Activated CD8-positive, alpha-beta T cell treated with anti-CD3 and anti-CD28 coated beads, Interleukin-2, amount 10 ng/mL, durations not matched to agents 7 days and 5 days (primary cell): ENCODE results near the gene WWC1. TPM values are rescaled to one million over a fixed set of nuclear protein-coding genes. Genes with fewer than 3 reads are reported as not detected.

Experiments used
- ATAC-seq: fragments of 150-1000 bp; cut with Tn5 transposase; one replicate; pipeline ENCODE4 v1.10.0; 2021; ENCODE audit warnings: moderate library complexity
- CTCF ChIA-PET: fragments of 350-600 bp; sonication (Branson Sonifier 250); formaldehyde crosslinking; loops from one replicate; lab custom pipeline; 2021; ENCODE audit warnings: antibody characterized with exemption; lab: Charles Lee
- POLR2A ChIA-PET: fragments of 350-600 bp; sonication (Branson Sonifier 250); formaldehyde crosslinking; loops from one replicate; lab custom pipeline; 2021; ENCODE audit warnings: antibody characterized with exemption; lab: Charles Lee
- DNase-seq: peaks from one replicate; pipeline ENCODE4 v3.0.0-alpha.2; 2020
- H3K27ac Mint-ChIP-seq: one replicate; pipeline ENCODE4 v1.8.0; 2021; ENCODE audit warnings: mild to moderate bottlenecking, mixed read lengths
- H3K27me3 Mint-ChIP-seq: one replicate; pipeline ENCODE4 v1.8.0; 2021; ENCODE audit warnings: low read depth, mixed read lengths
- H3K36me3 Mint-ChIP-seq: one replicate; pipeline ENCODE4 v1.8.0; 2021; ENCODE audit warnings: low read depth, mixed read lengths
- H3K4me1 Mint-ChIP-seq: one replicate; pipeline ENCODE4 v1.8.0; 2021; ENCODE audit warnings: low read depth, mixed read lengths
- H3K4me3 Mint-ChIP-seq: one replicate; pipeline ENCODE4 v1.8.0; 2021; ENCODE audit warnings: mild to moderate bottlenecking, mixed read lengths
- H3K9me3 Mint-ChIP-seq: one replicate; pipeline ENCODE4 v1.8.0; 2022; ENCODE audit warnings: mixed read lengths; ENCODE audit not compliant: insufficient read depth
- total RNA-seq, 2 experiments: library from RNA; stranded (reverse); gene quantifications; one replicate each; pipeline ENCODE4 v1.2.3, GENCODE V29; 2021

WWC1 gene
- total RNA-seq, 2 experiments from 2014 or later, result not detected

DNA sequence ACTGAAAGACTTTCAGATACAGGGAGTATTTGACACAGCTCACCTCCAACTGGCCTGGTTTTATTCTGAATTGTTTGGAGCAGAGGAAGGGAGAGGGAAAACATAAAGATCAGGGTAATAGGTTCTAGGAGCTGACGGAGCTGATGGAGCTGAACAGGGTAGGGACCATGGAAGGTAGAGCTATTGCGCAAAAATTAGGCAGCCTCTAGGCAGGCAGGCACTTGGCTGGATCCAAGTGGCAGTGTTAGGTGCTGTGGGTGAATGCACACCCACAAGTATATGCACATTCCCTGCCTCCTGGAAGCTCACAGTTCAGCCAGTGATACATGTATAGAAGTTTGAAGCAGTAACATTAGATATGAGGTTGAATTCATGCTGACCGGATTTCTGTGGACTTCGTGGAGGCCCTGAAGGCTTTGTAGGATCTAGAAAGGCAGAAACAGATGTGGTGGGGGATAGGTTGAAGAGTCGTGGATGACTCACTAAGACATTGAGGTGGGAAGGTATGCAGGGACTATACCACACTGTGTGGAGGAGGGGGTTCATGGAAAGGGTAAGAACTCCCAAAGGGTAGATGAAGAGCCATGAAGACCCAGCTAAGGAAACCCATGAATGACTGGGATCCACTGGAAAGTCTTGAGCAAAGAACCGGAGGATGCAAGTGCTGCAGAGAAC is 50.8 kb downstream of the WWC1 start:
- H3K9me3 Mint-ChIP-seq, result no peaks in the 10 kb centered on the region
- ATAC-seq (no peak), DNase-seq (no peak)
- POLR2A ChIA-PET, result no interaction called here
- H3K27ac Mint-ChIP-seq, result no peak overlapping the region
- peaks cover 4% of the 10 kb centered on the region for H3K27me3 Mint-ChIP-seq
- CTCF ChIA-PET, result no interaction called here
- no peaks in the 10 kb centered on the region for H3K4me1 Mint-ChIP-seq
- H3K4me3 Mint-ChIP-seq, result no peak overlapping the region
- no peaks in the 10 kb centered on the region for H3K36me3 Mint-ChIP-seq

DNA sequence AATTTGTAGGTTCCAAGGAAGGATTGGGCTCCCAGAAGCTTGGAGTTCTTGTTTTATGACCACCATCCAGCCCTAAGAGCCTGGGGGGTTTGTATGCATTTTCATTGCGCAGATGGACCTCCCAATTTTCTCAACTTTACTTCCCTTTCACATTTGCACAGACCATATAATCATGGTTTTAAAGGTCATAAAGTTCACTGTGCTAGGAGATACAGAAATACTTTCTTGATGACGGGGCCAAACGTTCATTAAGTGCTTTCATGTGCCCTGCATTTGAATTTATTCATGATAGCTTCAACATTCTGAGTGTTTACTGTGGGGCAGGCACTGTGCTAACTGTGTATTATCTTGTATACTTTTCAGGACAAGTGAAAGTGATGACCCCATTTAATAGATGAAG is 51.5 kb downstream of the WWC1 start:
- DNase-seq, result no peak
- ChIA-PET CTCF (no interaction called here), POLR2A (no interaction called here)
- ATAC-seq, result no peak
- H3K27me3 Mint-ChIP-seq, result peaks cover 4% of the 10 kb centered on the region
- no peak overlapping the region for H3K27ac Mint-ChIP-seq
- H3K4me1 Mint-ChIP-seq, result no peaks in the 10 kb centered on the region
- H3K4me3 Mint-ChIP-seq, result no peak overlapping the region
- H3K36me3 Mint-ChIP-seq, result no peaks in the 10 kb centered on the region
- no peaks in the 10 kb centered on the region for H3K9me3 Mint-ChIP-seq

DNA sequence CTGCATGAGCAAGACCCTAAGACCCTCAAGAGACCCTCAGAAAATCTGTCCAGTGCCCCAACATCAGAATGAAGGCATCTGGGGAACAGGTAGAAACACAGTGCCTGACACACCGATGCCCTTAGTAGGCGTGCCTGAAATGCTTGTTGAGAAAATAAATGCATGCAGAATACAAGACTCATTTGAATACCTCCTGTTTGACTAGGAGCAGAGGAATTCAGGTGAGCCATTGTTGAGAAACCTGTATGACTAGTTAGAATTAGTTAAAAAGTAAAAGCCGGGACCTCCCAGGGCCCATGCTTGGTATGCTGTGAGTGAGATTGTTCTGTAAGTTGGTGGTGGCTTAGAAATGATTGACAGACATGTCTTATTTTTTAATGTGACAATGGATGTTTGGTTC is 55.0 kb downstream of the WWC1 start:
- peaks cover 4% of the 10 kb centered on the region for H3K27me3 Mint-ChIP-seq
- H3K36me3 Mint-ChIP-seq, result no peaks in the 10 kb centered on the region
- ATAC-seq, result no peak
- H3K4me3 Mint-ChIP-seq, result no peak overlapping the region
- H3K9me3 Mint-ChIP-seq, result no peaks in the 10 kb centered on the region
- ChIA-PET CTCF (no interaction called here), POLR2A (no interaction called here)
- H3K4me1 Mint-ChIP-seq, result no peaks in the 10 kb centered on the region
- no peak for DNase-seq
- no peak overlapping the region for H3K27ac Mint-ChIP-seq

DNA sequence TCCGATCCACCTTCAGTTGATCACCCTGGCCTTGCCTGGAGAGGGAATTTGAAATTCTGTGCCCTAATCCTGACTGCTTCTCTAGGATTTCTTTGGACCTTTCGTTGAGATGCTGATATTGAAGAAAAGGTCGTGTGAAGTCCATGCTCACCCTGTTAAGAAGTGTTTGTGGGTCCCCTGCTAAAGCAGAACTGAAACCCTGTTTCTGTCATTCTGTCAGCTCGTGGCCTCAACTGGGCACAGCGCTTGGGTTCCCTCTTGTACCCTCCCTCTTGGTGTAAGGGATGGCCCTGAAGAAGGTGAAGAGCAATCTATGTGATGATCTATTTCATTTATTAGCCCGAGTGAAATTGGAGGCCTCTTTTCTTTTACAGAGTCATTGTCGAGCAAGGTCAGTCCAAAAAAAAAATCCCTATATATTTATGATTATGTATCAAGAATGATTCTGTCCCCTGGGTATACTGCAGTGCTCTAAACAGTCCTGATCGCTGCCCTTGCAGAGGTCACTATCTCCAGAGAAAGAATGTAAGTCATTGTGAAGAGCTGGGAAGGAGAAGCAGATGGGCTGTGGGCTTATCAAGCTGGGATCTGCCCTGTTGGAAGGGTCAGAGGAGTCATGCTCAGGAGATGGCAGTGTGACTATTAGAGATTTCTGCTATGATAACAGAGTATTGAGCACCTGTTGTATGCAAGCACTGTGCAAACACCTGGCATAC is 56.1 kb downstream of the WWC1 start:
- Mint-ChIP-seq H3K9me3 (no peaks in the 10 kb centered on the region), H3K27me3 (peaks cover 4% of the 10 kb centered on the region), H3K36me3 (no peaks in the 10 kb centered on the region), H3K27ac (no peak overlapping the region), H3K4me3 (no peak overlapping the region), H3K4me1 (no peaks in the 10 kb centered on the region)
- no peak for ATAC-seq
- POLR2A ChIA-PET, result no interaction called here
- CTCF ChIA-PET, result no interaction called here
- no peak for DNase-seq

DNA sequence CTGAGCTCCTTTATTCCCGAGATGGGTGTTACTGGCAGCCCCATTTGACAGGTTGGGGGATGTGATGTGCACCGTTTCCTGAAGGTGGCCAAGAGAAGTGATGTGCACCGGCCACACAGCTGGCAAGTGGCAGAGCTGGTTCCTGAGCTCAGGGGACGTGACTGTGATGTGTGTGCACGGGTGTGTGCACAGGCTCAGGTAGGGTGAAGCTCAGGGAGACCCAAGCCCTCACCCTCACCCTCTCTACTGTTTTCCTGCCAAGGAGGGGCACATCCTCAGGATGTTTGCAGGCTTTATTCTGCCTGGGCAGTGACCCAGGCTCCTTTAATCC is 56.6 kb downstream of the WWC1 start:
- Mint-ChIP-seq H3K27ac (no peak overlapping the region), H3K36me3 (no peaks in the 10 kb centered on the region), H3K4me1 (no peaks in the 10 kb centered on the region), H3K27me3 (peaks cover 4% of the 10 kb centered on the region), H3K4me3 (no peak overlapping the region), H3K9me3 (no peaks in the 10 kb centered on the region)
- DNase-seq (no peak), ATAC-seq (no peak)
- ChIA-PET CTCF (no interaction called here), POLR2A (no interaction called here)

DNA sequence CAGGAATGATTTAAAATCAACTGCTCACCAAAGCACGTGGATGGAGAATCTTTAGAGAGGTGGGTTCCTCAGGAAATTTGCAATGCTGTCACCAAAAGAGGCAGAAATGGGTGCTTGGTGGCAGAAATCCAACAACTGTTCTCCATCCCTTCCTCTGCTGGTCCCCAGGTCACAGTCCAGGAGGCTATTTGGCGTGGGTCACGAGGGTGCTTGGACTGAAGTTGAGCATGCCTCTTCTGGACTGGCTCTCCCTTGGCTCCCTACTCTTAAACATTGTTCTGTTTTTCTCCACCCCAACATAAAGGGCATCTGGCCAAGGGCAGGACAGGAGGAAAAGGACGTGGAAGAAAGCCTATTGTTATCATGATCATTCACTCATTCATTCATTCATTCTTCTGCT is 58.9 kb downstream of the WWC1 start:
- Mint-ChIP-seq H3K4me1 (no peaks in the 10 kb centered on the region), H3K4me3 (no peak overlapping the region), H3K27me3 (peaks cover 2% of the 10 kb centered on the region), H3K9me3 (no peaks in the 10 kb centered on the region), H3K27ac (no peak overlapping the region), H3K36me3 (no peaks in the 10 kb centered on the region)
- DNase-seq, result no peak
- CTCF ChIA-PET, result no interaction called here
- ATAC-seq, result no peak
- POLR2A ChIA-PET, result no interaction called here

DNA sequence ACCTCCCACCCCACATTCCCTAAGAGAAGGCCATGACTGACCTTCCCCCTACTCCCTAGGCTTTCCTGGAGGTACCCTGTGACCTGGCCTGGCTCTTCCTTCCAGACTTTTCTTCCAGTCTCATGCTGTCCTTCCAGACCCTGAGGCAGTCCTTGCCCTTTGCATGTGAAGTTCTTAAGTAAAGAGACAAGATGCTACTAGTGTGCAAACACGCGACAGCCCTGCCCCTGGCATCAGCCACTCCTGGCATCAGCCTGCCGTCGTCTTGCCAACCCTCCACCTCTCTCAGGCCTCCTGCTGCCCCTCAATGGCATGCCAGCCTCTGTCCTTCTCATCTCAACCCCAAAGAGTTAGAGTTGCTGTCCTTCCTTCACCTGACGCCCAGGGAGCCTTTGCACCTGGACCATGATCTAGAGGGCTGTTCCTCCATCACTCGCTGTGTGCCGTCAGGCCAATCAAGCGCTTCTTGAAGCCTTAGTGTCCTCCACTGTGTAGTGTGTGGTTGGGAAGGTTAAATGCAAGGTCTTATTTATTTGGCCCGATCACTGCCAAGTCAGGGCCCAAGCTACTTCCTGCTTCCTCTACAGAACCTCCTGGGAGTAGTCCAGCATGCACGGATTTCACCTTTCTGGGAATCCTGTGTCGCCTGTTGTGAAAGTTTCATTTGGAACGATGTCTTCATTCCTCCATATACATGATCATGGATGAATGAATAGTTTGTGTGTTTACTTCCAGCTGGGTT is 61.9 kb downstream of the WWC1 start:
- ATAC-seq (no peak), DNase-seq (no peak)
- Mint-ChIP-seq H3K36me3 (no peaks in the 10 kb centered on the region), H3K4me3 (no peak overlapping the region), H3K4me1 (no peaks in the 10 kb centered on the region), H3K27ac (no peak overlapping the region), H3K27me3 (no peaks in the 10 kb centered on the region), H3K9me3 (no peaks in the 10 kb centered on the region)
- CTCF ChIA-PET, result no interaction called here
- POLR2A ChIA-PET, result no interaction called here

DNA sequence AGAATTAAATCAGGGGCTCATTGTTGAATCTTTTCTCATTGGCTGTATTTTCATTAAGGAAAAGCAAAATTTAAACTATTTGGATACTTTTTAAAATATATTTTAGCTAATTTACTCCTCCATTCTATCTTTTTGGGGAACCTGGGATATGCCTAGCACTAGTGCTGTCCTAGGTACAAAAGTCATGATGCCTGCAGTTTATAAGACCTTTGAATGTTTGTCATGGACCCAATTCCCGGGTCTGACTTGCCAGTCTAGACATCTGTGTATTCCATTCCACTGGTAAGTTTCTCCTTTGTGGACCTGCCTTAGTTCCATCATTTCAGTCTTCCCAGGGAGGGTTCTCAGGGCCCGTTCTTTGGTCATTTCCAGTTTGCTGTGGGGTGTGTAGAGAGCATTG is 63.0 kb downstream of the WWC1 start:
- Mint-ChIP-seq H3K27ac (no peak overlapping the region), H3K36me3 (no peaks in the 10 kb centered on the region), H3K4me1 (no peaks in the 10 kb centered on the region), H3K4me3 (no peak overlapping the region), H3K27me3 (no peaks in the 10 kb centered on the region), H3K9me3 (no peaks in the 10 kb centered on the region)
- CTCF ChIA-PET, result no interaction called here
- DNase-seq (no peak), ATAC-seq (no peak)
- POLR2A ChIA-PET, result no interaction called here

DNA sequence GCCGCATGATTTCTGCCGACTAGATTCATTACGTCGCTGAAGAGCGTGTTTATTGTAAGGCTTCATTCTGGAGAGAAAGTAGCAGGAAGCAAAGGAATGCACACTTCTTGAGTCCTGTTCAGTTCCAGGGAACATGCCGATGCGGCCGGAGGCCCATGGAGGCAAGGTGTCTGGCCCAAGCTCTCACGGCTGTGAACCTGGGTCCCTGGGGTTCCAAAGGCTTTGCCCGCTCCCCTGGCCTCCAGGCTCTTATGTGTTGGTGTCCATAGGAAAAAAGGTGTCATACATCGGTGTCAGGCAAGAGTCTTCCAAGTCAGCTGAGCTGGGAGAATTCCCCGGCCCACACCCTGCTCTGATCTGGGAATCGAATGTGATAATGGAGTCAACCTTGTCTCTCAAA is 64.7 kb downstream of the WWC1 start:
- DNase-seq (no peak), ATAC-seq (no peak)
- no peaks in the 10 kb centered on the region for H3K4me1 Mint-ChIP-seq
- ChIA-PET POLR2A (no interaction called here), CTCF (no interaction called here)
- no peaks in the 10 kb centered on the region for H3K9me3 Mint-ChIP-seq
- H3K36me3 Mint-ChIP-seq, result no peaks in the 10 kb centered on the region
- no peak overlapping the region for H3K4me3 Mint-ChIP-seq
- no peaks in the 10 kb centered on the region for H3K27me3 Mint-ChIP-seq
- H3K27ac Mint-ChIP-seq, result no peak overlapping the region

DNA sequence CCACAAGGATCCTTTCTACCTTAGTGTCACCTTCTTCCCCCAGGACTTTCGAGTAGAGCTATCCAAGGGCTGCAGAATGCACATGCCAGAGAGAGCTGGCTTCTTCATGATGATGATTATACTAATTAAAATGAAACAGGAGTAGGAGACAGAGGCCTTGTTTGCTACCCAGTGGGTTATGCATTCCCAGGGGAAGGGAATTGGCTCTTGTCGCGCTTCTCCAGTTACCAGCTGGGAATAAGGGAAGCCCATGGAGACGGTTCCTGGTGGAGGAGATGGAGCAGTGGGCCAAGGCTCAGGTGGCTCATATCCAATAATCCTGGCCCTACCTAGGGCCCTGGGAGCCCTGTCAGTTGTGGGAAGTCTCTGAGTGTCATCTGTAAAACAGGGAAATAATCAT is 65.1 kb downstream of the WWC1 start:
- no peaks in the 10 kb centered on the region for H3K36me3 Mint-ChIP-seq
- ATAC-seq (no peak), DNase-seq (no peak)
- H3K9me3 Mint-ChIP-seq, result no peaks in the 10 kb centered on the region
- POLR2A ChIA-PET, result no interaction called here
- CTCF ChIA-PET, result no interaction called here
- no peak overlapping the region for H3K4me3 Mint-ChIP-seq
- H3K4me1 Mint-ChIP-seq, result no peaks in the 10 kb centered on the region
- H3K27ac Mint-ChIP-seq, result no peak overlapping the region
- no peaks in the 10 kb centered on the region for H3K27me3 Mint-ChIP-seq

DNA sequence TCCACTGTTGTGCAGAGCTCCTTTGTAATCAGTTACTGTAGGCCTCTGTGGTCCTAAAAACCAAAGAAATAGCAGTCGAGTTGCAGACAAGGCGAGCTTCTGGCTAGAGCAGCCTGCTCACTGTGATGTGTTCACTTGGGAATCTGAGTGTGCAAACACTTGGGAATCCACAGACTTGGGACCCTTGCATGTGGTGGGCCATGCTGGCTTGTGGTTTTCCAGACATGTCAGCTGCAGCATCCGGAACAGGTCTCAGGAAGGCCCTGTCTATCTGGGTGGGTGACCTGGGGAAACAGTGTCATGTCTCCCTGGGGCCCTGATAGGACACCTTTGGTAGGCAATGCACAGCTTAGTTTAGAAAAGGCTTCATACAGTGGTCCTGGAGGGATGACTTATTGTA is 66.4 kb downstream of the WWC1 start:
- POLR2A ChIA-PET, result no interaction called here
- CTCF ChIA-PET, result no interaction called here
- H3K4me3 Mint-ChIP-seq, result no peak overlapping the region
- DNase-seq, result no peak
- no peak overlapping the region for H3K27ac Mint-ChIP-seq
- H3K27me3 Mint-ChIP-seq, result peaks cover 2% of the 10 kb centered on the region
- H3K36me3 Mint-ChIP-seq, result no peaks in the 10 kb centered on the region
- no peak for ATAC-seq
- H3K9me3 Mint-ChIP-seq, result no peaks in the 10 kb centered on the region
- H3K4me1 Mint-ChIP-seq, result no peaks in the 10 kb centered on the region

DNA sequence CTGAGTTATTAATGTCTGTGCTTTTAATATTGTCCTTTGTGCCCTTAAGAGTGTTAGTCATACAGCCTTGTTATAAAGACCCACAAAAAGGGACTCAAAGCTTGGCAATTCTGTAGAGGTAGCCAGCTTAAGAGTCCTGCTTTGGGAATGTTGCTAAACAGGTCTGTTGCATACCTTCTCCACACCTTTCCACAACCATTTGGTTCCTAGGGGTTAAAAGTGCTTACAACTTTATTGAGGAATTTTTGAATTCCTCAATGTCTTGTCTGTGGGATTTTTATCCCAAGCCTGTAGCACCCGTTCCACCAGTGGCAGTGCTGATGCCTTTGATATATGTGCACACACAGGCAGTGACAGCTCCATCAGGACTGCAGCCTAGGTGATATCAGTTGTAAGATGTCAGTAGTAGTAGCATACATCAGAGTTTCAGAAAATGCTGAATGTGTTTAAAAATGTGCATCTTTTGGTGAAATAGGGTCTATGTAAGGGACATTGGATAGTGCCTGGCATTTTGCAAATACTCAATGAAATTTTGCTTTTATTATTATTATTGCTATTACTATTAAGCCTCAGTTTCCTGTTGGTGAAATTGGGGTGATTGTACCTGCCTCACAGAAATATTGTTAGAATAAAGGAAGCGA is 68.5 kb downstream of the WWC1 start:
- ChIA-PET POLR2A (no interaction called here), CTCF (no interaction called here)
- H3K36me3 Mint-ChIP-seq, result no peaks in the 10 kb centered on the region
- H3K27me3 Mint-ChIP-seq, result peaks cover 2% of the 10 kb centered on the region
- no peak for ATAC-seq
- H3K4me3 Mint-ChIP-seq, result no peak overlapping the region
- no peak for DNase-seq
- no peaks in the 10 kb centered on the region for H3K9me3 Mint-ChIP-seq
- H3K27ac Mint-ChIP-seq, result no peak overlapping the region
- no peaks in the 10 kb centered on the region for H3K4me1 Mint-ChIP-seq
